Measurements from ENCODE around the gene SUSD2. TPM values are rescaled to one million over a fixed set of nuclear protein-coding genes. Genes with fewer than 3 reads are reported as not detected.

SUSD2 gene
- polyA plus RNA-seq, 1 of the 3 experiments (the other 2 are of a cell fraction) = 0.82 TPM

DNA sequence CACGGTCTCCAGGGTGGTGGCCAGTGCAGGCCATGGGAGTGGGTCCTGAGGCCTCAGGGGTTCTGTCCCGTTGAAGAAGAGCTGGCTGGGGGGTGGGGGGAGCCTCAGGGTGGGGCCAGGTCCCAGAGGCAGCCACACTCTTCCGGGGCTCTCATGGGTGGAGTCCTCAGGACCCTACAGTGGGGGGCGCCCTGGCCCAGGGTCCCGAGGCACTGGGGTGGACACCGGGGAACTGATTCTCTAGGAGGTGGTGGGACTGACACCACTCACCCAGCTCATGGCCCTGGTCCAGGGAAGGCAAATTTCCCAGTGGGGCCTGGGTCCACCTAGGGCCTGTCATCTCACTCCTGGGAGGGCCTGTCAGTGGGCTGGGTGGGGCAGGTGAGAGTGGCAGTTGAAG, 50.8 kb downstream of the SUSD2 start:
- H3F3A ChIP-seq (replicated peaks; ENCODE audit: insufficient read depth) = no peaks in the 10 kb centered on the region
- no peaks in the 10 kb centered on the region for H3K9me2 ChIP-seq
- POLR2A ChIA-PET = no interaction called here
- no peaks in the 10 kb centered on the region for H3K27me3 ChIP-seq (ENCODE audit: insufficient read depth)
- H3K9ac ChIP-seq = no peak overlapping the region
- H3K79me2 ChIP-seq (ENCODE audit: insufficient read depth) = no peaks in the 10 kb centered on the region
- peaks cover 0 to 8% of the 10 kb centered on the region in 2 experiments; a peak in 1 of 4 replicates for H3K4me1 ChIP-seq (ENCODE audit: control insufficient read depth in 1 of 2, insufficient read depth in 2 of 2, low read depth in 1 of 2, low read length in 1 of 2)
- H3K4me2 ChIP-seq = no peak overlapping the region
- WGBS (ENCODE audit: low lambda C conversion rate) = 90% methylated on average over 2 of the region's 6 CpGs
- DNase-seq = peak; percentile 14
- H3K9me3 ChIP-seq = no peaks in the 10 kb centered on the region
- CTCF ChIA-PET = interaction anchor here (0.8 to 2.6 kb wide), 9 partner anchors 8 to 48 kb away, joined by 3 to 11 read pairs (median 4); no protein-coding TSS in a partner anchor
- H2AFZ ChIP-seq (ENCODE audit: low read depth) = no peak overlapping the region
- no peak overlapping the region for H3K4me3 ChIP-seq (ENCODE audit: low read depth in 2 of 2, low read length in 1 of 2)
- no peaks in the 10 kb centered on the region for H4K20me1 ChIP-seq (ENCODE audit: insufficient read depth)
- H3K36me3 ChIP-seq (replicated peaks in 1 of 2; ENCODE audit: control insufficient read depth in 1 of 2, insufficient read depth in 2 of 2, low read length in 1 of 2) = no peaks in the 10 kb centered on the region
- H3K27ac ChIP-seq (ENCODE audit: low read depth in 2 of 2, low read length in 1 of 2) = no peak overlapping the region
- TF ChIP-seq RFX5 (IDR thresholded peaks at IDR 0.05; ENCODE audit: low read length) = no peak
- no peak for TF ChIP-seq CHD2 (IDR thresholded peaks at IDR 0.05; ENCODE audit: low read length, partially characterized antibody)
- no peak for TF ChIP-seq JUND (IDR thresholded peaks at IDR 0.05)
- TF ChIP-seq, protein P1, sequence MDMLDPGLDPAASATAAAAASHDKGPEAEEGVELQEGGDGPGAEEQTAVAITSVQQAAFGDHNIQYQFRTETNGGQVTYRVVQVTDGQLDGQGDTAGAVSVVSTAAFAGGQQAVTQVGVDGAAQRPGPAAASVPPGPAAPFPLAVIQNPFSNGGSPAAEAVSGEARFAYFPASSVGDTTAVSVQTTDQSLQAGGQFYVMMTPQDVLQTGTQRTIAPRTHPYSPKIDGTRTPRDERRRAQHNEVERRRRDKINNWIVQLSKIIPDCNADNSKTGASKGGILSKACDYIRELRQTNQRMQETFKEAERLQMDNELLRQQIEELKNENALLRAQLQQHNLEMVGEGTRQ (IDR thresholded peaks at IDR 0.05; ENCODE audit: borderline replicate concordance, low read depth, low read length) = no peak
- no peak for TF ChIP-seq TCF12 (IDR thresholded peaks at IDR 0.05)
- TF ChIP-seq SIN3A (IDR thresholded peaks at IDR 0.05; ENCODE audit: borderline replicate concordance, low read depth, low read length) = no peak
- TF ChIP-seq TAF1 (IDR thresholded peaks at IDR 0.05; ENCODE audit: borderline replicate concordance, low read depth, low read length) = no peak
- TF ChIP-seq FOXM1 (IDR thresholded peaks at IDR 0.05; ENCODE audit: low read depth) = no peak
- no peak for TF ChIP-seq EZH2phosphoT487 (IDR thresholded peaks at IDR 0.05; ENCODE audit: borderline replicate concordance, low read depth)
- TF ChIP-seq, protein P2, sequence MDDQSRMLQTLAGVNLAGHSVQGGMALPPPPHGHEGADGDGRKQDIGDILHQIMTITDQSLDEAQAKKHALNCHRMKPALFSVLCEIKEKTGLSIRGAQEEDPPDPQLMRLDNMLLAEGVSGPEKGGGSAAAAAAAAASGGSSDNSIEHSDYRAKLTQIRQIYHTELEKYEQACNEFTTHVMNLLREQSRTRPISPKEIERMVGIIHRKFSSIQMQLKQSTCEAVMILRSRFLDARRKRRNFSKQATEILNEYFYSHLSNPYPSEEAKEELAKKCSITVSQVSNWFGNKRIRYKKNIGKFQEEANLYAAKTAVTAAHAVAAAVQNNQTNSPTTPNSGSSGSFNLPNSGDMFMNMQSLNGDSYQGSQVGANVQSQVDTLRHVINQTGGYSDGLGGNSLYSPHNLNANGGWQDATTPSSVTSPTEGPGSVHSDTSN (IDR thresholded peaks at IDR 0.05) = no peak
- TF ChIP-seq NFIC (IDR thresholded peaks at IDR 0.05; ENCODE audit: borderline replicate concordance) = no peak
- no peak for TF ChIP-seq RXRA (IDR thresholded peaks at IDR 0.05; ENCODE audit: borderline replicate concordance, low read depth)
- TF ChIP-seq, protein P3, sequence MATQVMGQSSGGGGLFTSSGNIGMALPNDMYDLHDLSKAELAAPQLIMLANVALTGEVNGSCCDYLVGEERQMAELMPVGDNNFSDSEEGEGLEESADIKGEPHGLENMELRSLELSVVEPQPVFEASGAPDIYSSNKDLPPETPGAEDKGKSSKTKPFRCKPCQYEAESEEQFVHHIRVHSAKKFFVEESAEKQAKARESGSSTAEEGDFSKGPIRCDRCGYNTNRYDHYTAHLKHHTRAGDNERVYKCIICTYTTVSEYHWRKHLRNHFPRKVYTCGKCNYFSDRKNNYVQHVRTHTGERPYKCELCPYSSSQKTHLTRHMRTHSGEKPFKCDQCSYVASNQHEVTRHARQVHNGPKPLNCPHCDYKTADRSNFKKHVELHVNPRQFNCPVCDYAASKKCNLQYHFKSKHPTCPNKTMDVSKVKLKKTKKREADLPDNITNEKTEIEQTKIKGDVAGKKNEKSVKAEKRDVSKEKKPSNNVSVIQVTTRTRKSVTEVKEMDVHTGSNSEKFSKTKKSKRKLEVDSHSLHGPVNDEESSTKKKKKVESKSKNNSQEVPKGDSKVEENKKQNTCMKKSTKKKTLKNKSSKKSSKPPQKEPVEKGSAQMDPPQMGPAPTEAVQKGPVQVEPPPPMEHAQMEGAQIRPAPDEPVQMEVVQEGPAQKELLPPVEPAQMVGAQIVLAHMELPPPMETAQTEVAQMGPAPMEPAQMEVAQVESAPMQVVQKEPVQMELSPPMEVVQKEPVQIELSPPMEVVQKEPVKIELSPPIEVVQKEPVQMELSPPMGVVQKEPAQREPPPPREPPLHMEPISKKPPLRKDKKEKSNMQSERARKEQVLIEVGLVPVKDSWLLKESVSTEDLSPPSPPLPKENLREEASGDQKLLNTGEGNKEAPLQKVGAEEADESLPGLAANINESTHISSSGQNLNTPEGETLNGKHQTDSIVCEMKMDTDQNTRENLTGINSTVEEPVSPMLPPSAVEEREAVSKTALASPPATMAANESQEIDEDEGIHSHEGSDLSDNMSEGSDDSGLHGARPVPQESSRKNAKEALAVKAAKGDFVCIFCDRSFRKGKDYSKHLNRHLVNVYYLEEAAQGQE (IDR thresholded peaks at IDR 0.05; ENCODE audit: low read depth, low read length) = no peak
- TF ChIP-seq USF1 (IDR thresholded peaks at IDR 0.05; ENCODE audit: borderline replicate concordance, low read depth) = no peak
- no peak for TF ChIP-seq MXI1 (IDR thresholded peaks at IDR 0.05; ENCODE audit: low read depth, low read length)
- no peak for TF ChIP-seq IRF3 (IDR thresholded peaks at IDR 0.05; ENCODE audit: low read depth, low read length)

All from SK-N-SH (cell line).